SK-N-SH (cell line): ENCODE results near the gene CENPX. TPM values are rescaled to one million over a fixed set of nuclear protein-coding genes. Genes with fewer than 3 reads are reported as not detected.

ENCODE experiments used
- CTCF ChIA-PET: fragments of 300-600, 350-600 bp; formaldehyde crosslinking; extraction: SDS; loops from one replicate; lab custom pipeline; 2021; lab: Yijun Ruan, JAX
- POLR2A ChIA-PET: fragments of 350-600 bp; sonication (Branson Sonifier 250); formaldehyde crosslinking; extraction: SDS; loops from one replicate; lab custom pipeline; 2020; ENCODE audit warnings: antibody characterized with exemption, inconsistent platforms; lab: Yijun Ruan, JAX
- DNase-seq: peaks from one replicate; pipeline ENCODE4 v3.0.0; 2012
- H2AFZ ChIP-seq: fragments of 200-600 bp; sonication (generic); 2 replicates; pipeline ENCODE4 v1.8.1; 2016; ENCODE audit warnings: antibody characterized with exemption, mild to moderate bottlenecking, low read depth
- H3F3A ChIP-seq: fragments of 200-600 bp; sonication (generic); replicated peaks from 2 replicates; pipeline ENCODE3; 2016; ENCODE audit warnings: antibody characterized with exemption, mild to moderate bottlenecking; ENCODE audit not compliant: insufficient read depth
- H3K27ac ChIP-seq, 2 experiments: fragments of 200-500 bp in 1 of 2; fragments of 200-600 bp in 1 of 2; sonication (Bioruptor generic) in 1 of 2; sonication (generic), shearing (Covaris generic) in 1 of 2; 2 replicates each; pipeline versions ENCODE4 v1.5.1 to v1.6.1; 2014 to 2016; ENCODE audit warnings: low read depth in 2 of 2, inconsistent platforms in 1 of 2, low read length in 1 of 2, mild to moderate bottlenecking in 1 of 2, mixed read lengths in 1 of 2
- H3K27me3 ChIP-seq: fragments of 200-600 bp; sonication (generic), shearing (Covaris generic); 2 replicates; pipeline ENCODE4 v1.6.1; 2016; ENCODE audit warnings: mixed run types; ENCODE audit not compliant: insufficient read depth
- H3K36me3 ChIP-seq, 2 experiments: fragments of 200-500 bp in 1 of 2; fragments of 200-600 bp in 1 of 2; sonication (Bioruptor generic) in 1 of 2; sonication (generic) in 1 of 2; replicated peaks in 1 of 2; 2 replicates each; pipeline versions ENCODE3 to v1.5.1; 2014 to 2016; ENCODE audit warnings: low read length in 1 of 2, mild to moderate bottlenecking in 1 of 2; ENCODE audit not compliant: insufficient read depth in 2 of 2, control insufficient read depth in 1 of 2
- H3K4me1 ChIP-seq, 2 experiments: fragments of 200-500 bp in 1 of 2; fragments of 200-600 bp in 1 of 2; sonication (Bioruptor generic) in 1 of 2; sonication (generic), shearing (Covaris generic) in 1 of 2; 2 replicates each; pipeline versions ENCODE4 v1.5.1 to v1.6.1; 2014 to 2016; ENCODE audit warnings: low read depth in 1 of 2, low read length in 1 of 2, mixed run types in 1 of 2; ENCODE audit not compliant: insufficient read depth in 2 of 2, control insufficient read depth in 1 of 2
- H3K4me2 ChIP-seq: fragments of 200-600 bp; sonication (generic), shearing (Covaris generic); 2 replicates; pipeline ENCODE4 v1.6.1; 2017; ENCODE audit warnings: mixed run types
- H3K4me3 ChIP-seq, 2 experiments: fragments of 200-500 bp in 1 of 2; fragments of 200-600 bp in 1 of 2; sonication (Bioruptor generic) in 1 of 2; sonication (generic), shearing (Covaris generic) in 1 of 2; 2 replicates each; pipeline versions ENCODE4 v1.5.1 to v1.8.1; 2014 to 2016; ENCODE audit warnings: low read depth in 2 of 2, inconsistent platforms in 1 of 2, low read length in 1 of 2, mild to moderate bottlenecking in 1 of 2, mixed read lengths in 1 of 2, moderate library complexity in 1 of 2
- H3K79me2 ChIP-seq: fragments of 200-600 bp; sonication (generic); 2 replicates; pipeline ENCODE4 v1.8.1; 2017; ENCODE audit warnings: mild to moderate bottlenecking; ENCODE audit not compliant: insufficient read depth
- H3K9ac ChIP-seq: fragments of 200-600 bp; sonication (generic); 2 replicates; pipeline ENCODE4 v1.6.1; 2017; ENCODE audit warnings: mixed run types
- H3K9me2 ChIP-seq: fragments of 200-600 bp; sonication (generic); 2 replicates; pipeline ENCODE4 v1.6.1; 2017; ENCODE audit warnings: mixed run types
- H3K9me3 ChIP-seq: fragments of 200-600 bp; sonication (generic); 2 replicates; pipeline ENCODE4 v1.6.1; 2017; ENCODE audit warnings: mixed run types, mild to moderate bottlenecking, moderate library complexity
- H4K20me1 ChIP-seq: fragments of 200-600 bp; sonication (generic); 2 replicates; pipeline ENCODE4 v1.6.1; 2017; ENCODE audit warnings: mild to moderate bottlenecking, mixed run types; ENCODE audit not compliant: insufficient read depth
- EP300 ChIP-seq, 2 experiments: IDR thresholded peaks; 2 replicates each; pipeline versions ENCODE4 v1.4.0 to v1.6.1; 2012; ENCODE audit warnings: borderline replicate concordance in 1 of 2, low read depth in 1 of 2, low read length in 1 of 2
- EZH2phosphoT487 ChIP-seq: fragments of 200-600 bp; sonication (generic); IDR thresholded peaks from 2 replicates; pipeline ENCODE4 v1.6.1; 2017; ENCODE audit warnings: low read depth, mixed run types, mild to moderate bottlenecking, antibody characterized with exemption, moderate library complexity, borderline replicate concordance
- FOSL2 ChIP-seq: IDR thresholded peaks from 2 replicates; pipeline ENCODE4 v1.4.0; 2012; ENCODE audit warnings: low read depth, mild to moderate bottlenecking, moderate library complexity, borderline replicate concordance
- FOXM1 ChIP-seq: IDR thresholded peaks from 2 replicates; pipeline ENCODE4 v1.4.0; 2012; ENCODE audit warnings: low read depth, mild to moderate bottlenecking
- GABPA ChIP-seq: IDR thresholded peaks from 2 replicates; pipeline ENCODE4 v1.4.0; 2012; ENCODE audit warnings: low read depth, mild to moderate bottlenecking
- GATA2 ChIP-seq: sonication (generic); formaldehyde crosslinking; IDR thresholded peaks from 2 replicates; pipeline ENCODE4 v1.5.0; 2020; ENCODE audit warnings: mild to moderate bottlenecking, missing genetic modification reagents
- MAX ChIP-seq: IDR thresholded peaks from 2 replicates; pipeline ENCODE4 v1.4.0; 2012; ENCODE audit warnings: low read depth
- MEF2A ChIP-seq: IDR thresholded peaks from 2 replicates; pipeline ENCODE4 v1.4.0; 2012; ENCODE audit warnings: low read depth, borderline replicate concordance
- PBX3 ChIP-seq: IDR thresholded peaks from 2 replicates; pipeline ENCODE4; 2012
- RCOR1 ChIP-seq: fragments of 150-350 bp; IDR thresholded peaks from 2 replicates; pipeline ENCODE4 v1.6.1; 2017; ENCODE audit warnings: antibody characterized with exemption, low read length
- REST ChIP-seq: IDR thresholded peaks from 2 replicates; pipeline ENCODE4 v1.6.1; 2012; ENCODE audit warnings: mild to moderate bottlenecking, low read depth, low read length, moderate library complexity
- RXRA ChIP-seq: IDR thresholded peaks from 2 replicates; pipeline ENCODE4 v1.4.0; 2012; ENCODE audit warnings: low read depth, mild to moderate bottlenecking, borderline replicate concordance
- SMC3 ChIP-seq: IDR thresholded peaks from 2 replicates; pipeline ENCODE4 v1.6.1; 2012; ENCODE audit warnings: low read depth, low read length, improper control_type of control experiment
- TEAD4 ChIP-seq: IDR thresholded peaks from 2 replicates; pipeline ENCODE4 v1.4.0; 2012; ENCODE audit warnings: mild to moderate bottlenecking, borderline replicate concordance; ENCODE audit not compliant: insufficient read depth
- WGBS: methylation state at CpG from one replicate; pipeline ENCODE4 v1.1.6; 2017; ENCODE audit warnings: low lambda C conversion rate; 5-methylcytosine and 5-hydroxymethylcytosine counted together
- polyA plus RNA-seq, 3 experiments: library from polyadenylated mRNA; depleted of rRNA; stranded (reverse); fragments of >200 nt; gene quantifications; 2 replicates each; pipeline ENCODE4 v1.2.3, GENCODE V29; 2012
- TF ChIP-seq, protein P1 (sequence below): IDR thresholded peaks from 2 replicates; pipeline ENCODE4 v1.4.0; 2012; ENCODE audit warnings: low read depth, borderline replicate concordance
- TF ChIP-seq, protein P2 (sequence below): fragments of 150-350 bp; IDR thresholded peaks from 2 replicates; pipeline ENCODE4 v1.6.1; 2016; ENCODE audit warnings: mild to moderate bottlenecking, low read depth, low read length
- TF ChIP-seq, protein P3 (sequence below): fragments of 150-350 bp; IDR thresholded peaks from 2 replicates; pipeline ENCODE4 v1.6.1; 2017; ENCODE audit warnings: antibody characterized with exemption, low read length, low read depth, borderline replicate concordance

CENPX gene
- polyA plus RNA-seq, 1 of the 3 experiments (the other 2 are of a cell fraction), result 255 TPM

DNA sequence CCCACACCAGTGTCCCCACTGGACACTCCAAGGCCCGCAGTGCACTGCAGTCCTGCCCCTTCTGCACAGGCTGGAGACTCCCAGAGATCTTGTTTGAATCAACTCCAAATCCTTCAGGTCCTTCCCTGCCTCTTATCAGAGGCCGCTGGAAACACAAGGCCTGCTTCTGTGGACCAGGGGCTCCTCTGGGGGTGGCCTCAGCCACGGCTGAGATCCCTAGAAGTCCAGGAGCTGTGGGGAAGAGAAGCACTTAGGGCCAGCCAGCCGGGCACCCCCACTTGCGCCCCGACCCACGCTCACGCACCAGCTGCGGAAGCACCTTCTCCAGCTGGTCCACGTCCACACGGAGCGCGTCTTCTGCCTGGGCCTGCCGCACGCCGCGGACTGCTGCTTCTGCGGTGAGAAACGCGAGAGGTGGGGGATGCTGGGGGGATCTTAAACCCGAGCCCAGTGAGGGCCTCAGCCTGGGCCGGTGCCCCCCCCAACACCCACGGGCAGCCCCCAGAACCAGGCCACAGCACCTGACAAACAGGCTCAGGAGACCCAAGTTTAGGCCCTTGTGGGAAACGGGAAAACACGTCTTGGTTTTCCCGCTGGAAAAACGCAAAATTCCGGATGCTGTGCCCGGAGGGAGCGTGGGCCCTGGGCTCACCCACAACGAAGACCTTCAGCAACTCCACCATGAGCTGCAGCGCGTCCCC lies 3.5 kb downstream of the CENPX start:
- peaks cover 33% of the 10 kb centered on the region for H3K79me2 ChIP-seq
- no peak overlapping the region for H3K27ac ChIP-seq
- peaks cover 17% of the 10 kb centered on the region for H4K20me1 ChIP-seq
- H3K9ac ChIP-seq, result no peak overlapping the region
- 92% methylated on average over 33 of the region's 33 CpGs for WGBS
- no peaks in the 10 kb centered on the region for H3K27me3 ChIP-seq
- no peak overlapping the region for H3K4me2 ChIP-seq
- no peaks in the 10 kb centered on the region for H3K9me3 ChIP-seq
- no peak for DNase-seq
- no peaks in the 10 kb centered on the region for H3K9me2 ChIP-seq
- ChIA-PET POLR2A (interaction anchor here (0.7 to 1.2 kb wide), 3 partner anchors 12 to 59 kb away, joined by 3 to 5 read pairs (median 5); partner anchors contain the start of gene RAC3), CTCF (interaction anchor here (0.6 to 35.7 kb wide), 34 partner anchors 9 to 472 kb away, joined by 3 to 1216 read pairs (median 6); partner anchors contain the start of genes ASPSCR1, DCXR, GPS1 and MAFG)
- no peak overlapping the region for H2AFZ ChIP-seq
- peaks cover 15 to 31% of the 10 kb centered on the region in 2 experiments; a peak in 3 of 4 replicates for H3K4me1 ChIP-seq
- H3K36me3 ChIP-seq, result peaks cover 7 to 23% of the 10 kb centered on the region in 2 experiments
- TF ChIP-seq EP300 (IDR thresholded peaks at IDR 0.05; ENCODE audit: borderline replicate concordance in 1 of 2, low read depth in 1 of 2, low read length in 1 of 2) (no peak), PBX3 (no peak), MAX (no peak), MEF2A (no peak), RCOR1 (no peak), SMC3 (no peak), RXRA (no peak), REST (no peak), TEAD4 (no peak), GATA2 (CRISPR knock-in tag) (no peak), FOSL2 (no peak), GABPA (no peak), FOXM1 (no peak), EZH2phosphoT487 (no peak)
- TF ChIP-seq, protein P1, sequence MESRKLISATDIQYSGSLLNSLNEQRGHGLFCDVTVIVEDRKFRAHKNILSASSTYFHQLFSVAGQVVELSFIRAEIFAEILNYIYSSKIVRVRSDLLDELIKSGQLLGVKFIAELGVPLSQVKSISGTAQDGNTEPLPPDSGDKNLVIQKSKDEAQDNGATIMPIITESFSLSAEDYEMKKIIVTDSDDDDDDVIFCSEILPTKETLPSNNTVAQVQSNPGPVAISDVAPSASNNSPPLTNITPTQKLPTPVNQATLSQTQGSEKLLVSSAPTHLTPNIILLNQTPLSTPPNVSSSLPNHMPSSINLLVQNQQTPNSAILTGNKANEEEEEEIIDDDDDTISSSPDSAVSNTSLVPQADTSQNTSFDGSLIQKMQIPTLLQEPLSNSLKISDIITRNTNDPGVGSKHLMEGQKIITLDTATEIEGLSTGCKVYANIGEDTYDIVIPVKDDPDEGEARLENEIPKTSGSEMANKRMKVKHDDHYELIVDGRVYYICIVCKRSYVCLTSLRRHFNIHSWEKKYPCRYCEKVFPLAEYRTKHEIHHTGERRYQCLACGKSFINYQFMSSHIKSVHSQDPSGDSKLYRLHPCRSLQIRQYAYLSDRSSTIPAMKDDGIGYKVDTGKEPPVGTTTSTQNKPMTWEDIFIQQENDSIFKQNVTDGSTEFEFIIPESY, result no peak
- TF ChIP-seq, protein P2, sequence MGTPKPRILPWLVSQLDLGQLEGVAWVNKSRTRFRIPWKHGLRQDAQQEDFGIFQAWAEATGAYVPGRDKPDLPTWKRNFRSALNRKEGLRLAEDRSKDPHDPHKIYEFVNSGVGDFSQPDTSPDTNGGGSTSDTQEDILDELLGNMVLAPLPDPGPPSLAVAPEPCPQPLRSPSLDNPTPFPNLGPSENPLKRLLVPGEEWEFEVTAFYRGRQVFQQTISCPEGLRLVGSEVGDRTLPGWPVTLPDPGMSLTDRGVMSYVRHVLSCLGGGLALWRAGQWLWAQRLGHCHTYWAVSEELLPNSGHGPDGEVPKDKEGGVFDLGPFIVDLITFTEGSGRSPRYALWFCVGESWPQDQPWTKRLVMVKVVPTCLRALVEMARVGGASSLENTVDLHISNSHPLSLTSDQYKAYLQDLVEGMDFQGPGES, result no peak
- TF ChIP-seq, protein P3, sequence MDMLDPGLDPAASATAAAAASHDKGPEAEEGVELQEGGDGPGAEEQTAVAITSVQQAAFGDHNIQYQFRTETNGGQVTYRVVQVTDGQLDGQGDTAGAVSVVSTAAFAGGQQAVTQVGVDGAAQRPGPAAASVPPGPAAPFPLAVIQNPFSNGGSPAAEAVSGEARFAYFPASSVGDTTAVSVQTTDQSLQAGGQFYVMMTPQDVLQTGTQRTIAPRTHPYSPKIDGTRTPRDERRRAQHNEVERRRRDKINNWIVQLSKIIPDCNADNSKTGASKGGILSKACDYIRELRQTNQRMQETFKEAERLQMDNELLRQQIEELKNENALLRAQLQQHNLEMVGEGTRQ, result no peak
- peaks cover 32% of the 10 kb centered on the region for H3F3A ChIP-seq
- no peak overlapping the region for H3K4me3 ChIP-seq
